Stomach smooth muscle (tissue), 2 donors: ENCODE results near the gene RHOJ.
A peak's percentile ranks its signal among the peaks of the same experiment; 100 is the strongest.
"Not testable (repeated sequence)": the region's sequence is repeated elsewhere in the genome, so short reads cannot be mapped to it uniquely, and the experiment has no call there.

Source experiments
- H3K27ac ChIP-seq: one replicate; pipeline ENCODE4 v1.7.0; 2013; ENCODE audit warnings: mild to moderate bottlenecking, low read length, inconsistent platforms
- H3K27me3 ChIP-seq, 2 donors: one replicate each; pipeline ENCODE4 v1.7.0; 2013; ENCODE audit warnings: low read length in 2 of 2; ENCODE audit not compliant: insufficient read depth in 2 of 2, control insufficient read depth in 1 of 2
- H3K36me3 ChIP-seq, 2 donors: one replicate each; pipeline ENCODE4 v1.7.0; 2013; ENCODE audit warnings: low read length in 2 of 2; ENCODE audit not compliant: control insufficient read depth in 2 of 2, insufficient read depth in 2 of 2
- H3K4me1 ChIP-seq: one replicate; pipeline ENCODE4 v1.7.0; 2013; ENCODE audit warnings: low read length; ENCODE audit not compliant: control insufficient read depth, insufficient read depth
- H3K4me3 ChIP-seq, 2 donors: one replicate each; pipeline ENCODE4 v1.7.0; 2013; ENCODE audit warnings: low read length in 2 of 2
- H3K9ac ChIP-seq, 2 donors: one replicate each; pipeline ENCODE4 v1.7.0; 2013; ENCODE audit warnings: low read length in 2 of 2, mild to moderate bottlenecking in 1 of 2
- H3K9me3 ChIP-seq, 2 donors: one replicate each; pipeline ENCODE4 v1.7.0; 2013; ENCODE audit warnings: low read length in 2 of 2; ENCODE audit not compliant: control insufficient read depth in 2 of 2
- donor health status: healthy.
- donor health status: Pancreatic carcinoma.

Gene RHOJ

DNA sequence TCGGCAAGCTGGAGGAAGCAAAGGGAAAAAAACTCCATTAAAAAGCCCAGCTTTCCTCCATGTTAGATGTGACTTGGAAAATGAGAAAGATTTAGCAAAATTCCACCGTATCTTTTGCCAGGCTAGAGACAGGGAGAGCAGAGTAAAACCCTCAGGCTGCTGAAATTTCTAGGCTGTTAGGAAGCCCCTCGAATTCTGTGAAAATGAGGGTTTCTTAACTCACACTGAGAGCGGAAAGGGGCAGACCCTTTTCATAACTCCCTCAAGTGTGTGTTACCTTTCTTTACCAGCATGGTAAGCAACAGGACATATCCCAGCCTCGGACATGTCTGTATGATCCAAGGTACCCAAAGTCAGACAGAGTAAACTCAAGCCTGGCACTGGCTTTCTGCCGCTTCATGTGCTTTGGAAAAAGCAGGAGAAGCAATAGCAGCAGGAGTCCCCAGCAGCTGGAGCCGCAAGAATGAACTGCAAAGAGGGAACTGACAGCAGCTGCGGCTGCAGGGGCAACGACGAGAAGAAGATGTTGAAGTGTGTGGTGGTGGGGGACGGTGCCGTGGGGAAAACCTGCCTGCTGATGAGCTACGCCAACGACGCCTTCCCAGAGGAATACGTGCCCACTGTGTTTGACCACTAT lies at the start of gene RHOJ:
Gene RHOJ (plus strand): TSS at position 37 of the 637 bp plus-strand sequence. CDS start 427 bp downstream, at position 464.
- Histone ChIP-seq H3K9me3 (no peaks in the 10 kb centered on the region), H3K36me3 (no peaks in the 10 kb centered on the region), H3K4me1 (no peaks in the 10 kb centered on the region), H3K9ac (peak within 1 kb of the TSS; percentile 91 to 96), H3K27me3 (no peaks in the 10 kb centered on the region), H3K27ac (peak within 1 kb of the TSS; percentile 94), H3K4me3 (peak within 1 kb of the TSS; percentile 84 to 96)

DNA sequence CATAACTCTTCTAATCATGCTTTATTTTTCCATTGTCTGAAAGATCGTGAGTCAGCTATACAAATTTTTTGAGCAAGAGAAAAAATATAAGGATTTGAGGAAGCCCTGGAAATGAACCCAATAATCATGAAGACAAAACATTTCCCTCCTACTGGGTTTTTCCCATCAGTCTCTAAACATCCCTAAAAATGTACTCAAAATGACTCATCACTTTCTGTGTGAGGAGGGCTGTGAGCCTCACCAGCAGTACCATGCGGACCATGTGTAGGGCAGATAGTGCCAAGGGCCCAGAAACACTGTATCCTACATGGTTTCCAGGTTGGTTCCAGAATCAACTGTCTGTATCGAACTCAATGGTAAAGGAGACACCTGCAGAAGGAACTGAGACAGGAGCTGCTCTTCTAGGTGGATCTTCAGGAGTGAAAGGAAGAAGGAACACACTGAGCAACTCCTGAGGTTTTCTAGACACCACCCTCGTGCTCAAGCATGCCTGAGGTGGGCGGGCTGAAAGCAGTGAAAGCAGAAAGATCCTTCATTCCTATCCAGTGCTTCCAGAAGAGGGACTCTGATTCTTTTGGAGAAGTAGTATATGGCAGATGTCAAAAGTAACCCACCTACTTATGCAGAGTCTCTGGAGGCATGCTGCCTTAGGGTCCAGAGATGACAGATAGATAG lies 48.6 kb upstream of the RHOJ start:
- Histone ChIP-seq H3K9me3 (no peaks in the 10 kb centered on the region), H3K27ac (no peak overlapping the region), H3K27me3 (no peaks in the 10 kb centered on the region), H3K4me3 (no peak overlapping the region), H3K4me1 (no peaks in the 10 kb centered on the region), H3K9ac (no peak overlapping the region), H3K36me3 (no peaks in the 10 kb centered on the region)

GRCh38 chr14:63157195-63157594 lies 47.0 kb upstream of the RHOJ start:
- Histone ChIP-seq H3K4me1 (no peaks in the 10 kb centered on the region), H3K27ac (no peak overlapping the region), H3K4me3 (no peak overlapping the region), H3K9me3 (no peaks in the 10 kb centered on the region), H3K27me3 (no peaks in the 10 kb centered on the region), H3K36me3 (no peaks in the 10 kb centered on the region), H3K9ac (no peak overlapping the region)

GRCh38 chr14:63163306-63163705 lies 40.9 kb upstream of the RHOJ start:
- Histone ChIP-seq H3K9ac (no peak overlapping the region), H3K27me3 (no peaks in the 10 kb centered on the region), H3K4me3 (no peak overlapping the region)

DNA sequence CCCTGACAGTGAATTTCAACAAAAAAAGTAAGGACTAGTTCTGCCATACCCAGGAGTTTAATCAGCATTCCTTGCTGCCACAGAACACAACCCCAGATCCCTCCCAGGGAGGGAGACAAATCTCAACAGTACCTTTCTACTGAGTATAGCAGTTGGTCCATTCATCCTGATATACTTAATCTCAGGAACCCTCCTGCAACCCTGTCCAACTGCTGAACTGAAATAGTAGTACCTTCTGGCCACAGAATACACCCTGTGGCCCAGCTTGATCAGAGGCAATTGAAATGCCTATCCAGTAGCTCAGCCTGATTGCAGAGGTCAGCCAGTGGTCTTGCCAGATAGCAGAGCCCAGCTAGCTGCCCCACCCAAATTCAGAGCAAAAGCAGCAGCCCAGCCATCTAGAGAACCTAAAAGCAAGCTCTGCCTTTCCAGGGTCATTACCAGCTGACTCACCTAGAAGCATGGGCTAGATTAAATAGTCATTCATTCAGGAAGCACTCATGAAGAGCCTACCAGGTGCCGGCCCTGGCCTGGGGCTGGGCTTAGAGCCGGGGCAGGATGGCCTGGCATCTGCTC lies 40.0 kb upstream of the RHOJ start:
- H3K9ac ChIP-seq = no peak overlapping the region
- no peak overlapping the region for H3K4me3 ChIP-seq
- no peaks in the 10 kb centered on the region for H3K27me3 ChIP-seq
- H3K36me3 ChIP-seq = no peaks in the 10 kb centered on the region
- H3K4me1 ChIP-seq = no peaks in the 10 kb centered on the region
- no peak overlapping the region for H3K27ac ChIP-seq
- H3K9me3 ChIP-seq = peaks cover 0 to 3% of the 10 kb centered on the region in 2 donors

More at GRCh38 chr14:63163306-63163705, 40.9 kb upstream of the RHOJ start:
- no peaks in the 10 kb centered on the region for H3K4me1 ChIP-seq
- peaks cover 0 to 3% of the 10 kb centered on the region in 2 donors for H3K9me3 ChIP-seq
- no peaks in the 10 kb centered on the region for H3K36me3 ChIP-seq
- H3K27ac ChIP-seq = no peak overlapping the region

DNA sequence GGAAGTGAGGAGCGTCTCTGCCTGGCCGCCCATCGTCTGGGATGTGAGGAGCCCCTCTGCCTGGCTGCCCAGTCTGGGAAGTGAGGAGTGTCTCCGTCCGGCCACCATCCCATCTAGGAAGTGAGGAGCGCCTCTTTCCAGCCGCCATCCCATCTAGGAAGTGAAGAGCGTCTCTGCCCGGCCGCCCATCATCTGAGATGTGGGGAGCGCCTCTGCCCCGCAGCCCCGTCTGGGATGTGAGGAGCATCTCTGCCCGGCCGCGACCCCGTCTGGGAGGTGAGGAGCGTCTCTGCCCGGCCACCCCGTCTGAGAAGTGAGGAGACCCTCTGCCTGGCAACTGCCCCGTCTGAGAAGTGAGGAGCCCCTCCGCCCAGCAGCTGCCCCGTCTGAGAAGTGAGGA lies 39.0 kb upstream of the RHOJ start:
- not testable (repeated sequence) for H3K27ac ChIP-seq, H3K27me3 ChIP-seq, H3K9me3 ChIP-seq, H3K36me3 ChIP-seq, H3K9ac ChIP-seq, H3K4me1 ChIP-seq, H3K4me3 ChIP-seq

DNA sequence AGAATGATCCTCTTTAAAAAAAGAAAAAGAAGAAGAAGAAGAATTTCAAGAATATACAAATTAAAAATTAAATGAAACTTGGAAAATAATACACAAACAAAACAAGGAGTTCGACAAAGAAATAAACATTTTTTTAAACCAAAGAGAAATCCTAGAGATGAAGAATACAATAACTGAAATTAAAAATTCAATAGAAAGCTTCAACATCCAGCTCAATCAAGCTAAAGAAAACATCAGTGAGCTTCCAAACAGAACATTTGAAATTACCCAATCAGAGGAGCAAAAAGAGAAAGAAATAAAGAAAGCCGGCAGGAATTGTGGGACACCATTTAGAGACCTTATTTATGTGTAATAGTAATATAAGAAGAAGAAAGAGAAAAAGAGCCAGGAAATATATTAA lies 37.2 kb upstream of the RHOJ start:
- peaks cover 0 to 3% of the 10 kb centered on the region in 2 donors for H3K9me3 ChIP-seq
- H3K36me3 ChIP-seq = no peaks in the 10 kb centered on the region
- H3K4me3 ChIP-seq = no peak overlapping the region
- H3K27me3 ChIP-seq = no peaks in the 10 kb centered on the region
- H3K27ac ChIP-seq = no peak overlapping the region
- H3K4me1 ChIP-seq = no peaks in the 10 kb centered on the region
- no peak overlapping the region for H3K9ac ChIP-seq

GRCh38 chr14:63174760-63175191 lies 29.5 kb upstream of the RHOJ start:
- Histone ChIP-seq H3K4me1 (peaks cover 9% of the 10 kb centered on the region), H3K36me3 (no peaks in the 10 kb centered on the region), H3K9me3 (no peaks in the 10 kb centered on the region), H3K9ac (peak overlapping the region in 1 of 2 donors; percentile 6), H3K4me3 (no peak overlapping the region), H3K27ac (no peak overlapping the region), H3K27me3 (no peaks in the 10 kb centered on the region)

- peaks cover 9% of the 10 kb centered on the region for H3K4me1 ChIP-seq
- no peaks in the 10 kb centered on the region for H3K9me3 ChIP-seq
- H3K36me3 ChIP-seq = no peaks in the 10 kb centered on the region
- no peak overlapping the region for H3K4me3 ChIP-seq
- H3K27ac ChIP-seq = no peak overlapping the region
- H3K27me3 ChIP-seq = no peaks in the 10 kb centered on the region
- no peak overlapping the region for H3K9ac ChIP-seq
These were observed 28.7 kb upstream of the RHOJ start for GRCh38 chr14:63175531-63175930.

DNA sequence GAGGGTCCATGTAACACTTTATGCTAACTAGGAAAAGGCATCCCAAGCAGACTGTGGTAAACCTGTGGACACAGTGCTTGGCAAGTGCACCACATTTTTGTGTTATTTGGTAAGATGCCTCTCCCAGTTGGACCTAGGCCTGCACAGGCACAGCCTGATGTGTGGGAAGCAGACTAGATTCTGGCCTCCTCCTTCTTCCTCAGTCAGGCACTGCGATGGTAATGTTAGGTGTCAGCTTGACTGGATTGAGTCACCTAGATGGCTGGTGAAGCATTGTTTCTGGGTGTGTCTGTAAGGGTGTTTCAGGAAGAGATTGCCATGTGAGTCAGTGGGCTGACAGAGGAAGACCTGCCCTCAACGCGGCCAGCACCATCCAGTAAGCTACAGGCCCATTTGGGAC lies 25.3 kb upstream of the RHOJ start:
- Histone ChIP-seq H3K27ac (peak overlapping the region; percentile 42), H3K4me1 (peaks cover 9% of the 10 kb centered on the region), H3K4me3 (no peak overlapping the region), H3K27me3 (no peaks in the 10 kb centered on the region), H3K9me3 (no peaks in the 10 kb centered on the region), H3K36me3 (no peaks in the 10 kb centered on the region), H3K9ac (no peak overlapping the region)

- no peaks in the 10 kb centered on the region for H3K27me3 ChIP-seq
- H3K9me3 ChIP-seq = no peaks in the 10 kb centered on the region
- peaks cover 9% of the 10 kb centered on the region for H3K4me1 ChIP-seq
- peak overlapping the region; percentile 42 for H3K27ac ChIP-seq
- H3K36me3 ChIP-seq = no peaks in the 10 kb centered on the region
- H3K4me3 ChIP-seq = no peak overlapping the region
- no peak overlapping the region for H3K9ac ChIP-seq
These were observed 24.9 kb upstream of the RHOJ start for GRCh38 chr14:63179383-63179782.
